Lung (tissue), 12 donors: ENCODE data around the gene KRR1. TPM values are rescaled to one million over a fixed set of nuclear protein-coding genes. Genes with fewer than 3 reads are reported as not detected.

ENCODE experiments used
- ATAC-seq: fragments of 200-7000 bp; cut with Tn5 transposase; one replicate; pipeline ENCODE4 v1.9.1; 2020; ENCODE audit warnings: moderate number of reproducible peaks; ENCODE audit not compliant: insufficient read depth, low FRiP score
- DNase-seq, 3 donors: peaks; one replicate each; pipeline ENCODE4 v3.0.0-alpha.2; 2013 to 2017
- H3K27ac ChIP-seq, 2 donors: one replicate each; pipeline ENCODE4 v1.5.1; 2013; ENCODE audit warnings: mild to moderate bottlenecking in 2 of 2, moderate library complexity in 2 of 2, control low read depth in 1 of 2, inconsistent platforms in 1 of 2, low read depth in 1 of 2, low read length in 1 of 2
- H3K27me3 ChIP-seq, 3 donors: one replicate each; pipeline ENCODE4 v1.5.1; 2013; ENCODE audit warnings: low read length in 2 of 3; ENCODE audit not compliant: control insufficient read depth in 3 of 3, insufficient read depth in 3 of 3
- H3K36me3 ChIP-seq, 4 donors: one replicate each; pipeline ENCODE4 v1.5.1; 2013; ENCODE audit warnings: low read length in 4 of 4, mild to moderate bottlenecking in 1 of 4, moderate library complexity in 1 of 4; ENCODE audit not compliant: control insufficient read depth in 4 of 4, insufficient read depth in 4 of 4
- H3K4me1 ChIP-seq, 5 donors: one replicate each; pipeline ENCODE4 v1.5.1; 2013; ENCODE audit warnings: low read length in 5 of 5, mild to moderate bottlenecking in 2 of 5, moderate library complexity in 1 of 5; ENCODE audit not compliant: control insufficient read depth in 5 of 5, insufficient read depth in 5 of 5
- H3K4me3 ChIP-seq: one replicate; pipeline ENCODE4 v1.5.1; 2013; ENCODE audit warnings: mild to moderate bottlenecking, control low read depth, moderate library complexity
- H3K9ac ChIP-seq, 2 donors: one replicate each; pipeline ENCODE4 v1.5.1; 2013; ENCODE audit warnings: low read length in 2 of 2, control low read depth in 1 of 2; ENCODE audit not compliant: insufficient read depth in 1 of 2
- H3K9me3 ChIP-seq, 4 donors: one replicate each; pipeline ENCODE4 v1.5.1; 2013; ENCODE audit warnings: low read length in 3 of 4, mild to moderate bottlenecking in 1 of 4, moderate library complexity in 1 of 4; ENCODE audit not compliant: control insufficient read depth in 4 of 4, insufficient read depth in 3 of 4
- CTCF ChIP-seq: IDR thresholded peaks from 2 replicates; pipeline ENCODE4 v1.5.1; 2012; ENCODE audit warnings: mild to moderate bottlenecking; ENCODE audit errors: control extremely low read depth, extremely low read depth
- WGBS, 2 donors: extraction: QIAGEN DNeasy Blood & Tissue Kit; methylation state at CpG; one replicate each; pipeline ENCODE4 v1.1.7; 2013; 5-methylcytosine and 5-hydroxymethylcytosine counted together
- polyA plus RNA-seq, 2 donors: library from polyadenylated mRNA; stranded (reverse); fragments of 200-250 nt; gene quantifications; one replicate each; pipeline ENCODE4 v1.2.1, GENCODE V29; 2013
- total RNA-seq, 2 donors: library from RNA; depleted of rRNA in 1 of 2; stranded (reverse); fragments of >200 nt in 1 of 2; gene quantifications; one replicate each; pipeline ENCODE4 v1.2.1, GENCODE V29; 2014 to 2021
- donor health status: control.
- donor health status: control.
- donor health status: Bipolar disorder and iron deficiency.
- donor health status: healthy.
- donor health status: DM: yes; HTN: yes; CAD: no.

Gene KRR1
- total and polyA plus RNA-seq, 4 donors = 19.9 to 62.5 (median 29.9) TPM

- no peaks in the 10 kb centered on the region for H3K27me3 ChIP-seq
- H3K4me1 ChIP-seq = peaks cover 2 to 38% (median 11%) of the 10 kb centered on the region in 5 donors
- H3K4me3 ChIP-seq = no peak overlapping the region
- H3K36me3 ChIP-seq = no peaks in the 10 kb centered on the region
- WGBS, 2 donors = 61 to 70% methylated on average over 3 of the region's 3 CpGs
- no peak for TF ChIP-seq CTCF
- H3K9me3 ChIP-seq = no peaks in the 10 kb centered on the region
- DNase-seq (peak in 2 of 3 donors; percentile 62 to 65), ATAC-seq (no peak)
- no peak overlapping the region for H3K27ac ChIP-seq
- H3K9ac ChIP-seq = no peak overlapping the region
Measured at GRCh38 chr12:75556311-75556899, 45.0 kb upstream of the KRR1 start.

- no peaks in the 10 kb centered on the region for H3K9me3 ChIP-seq
- H3K4me1 ChIP-seq = peaks cover 4 to 52% (median 18%) of the 10 kb centered on the region in 5 donors
- DNase-seq = no peak
- H3K4me3 ChIP-seq = no peak overlapping the region
- ATAC-seq = no peak
- H3K36me3 ChIP-seq = no peaks in the 10 kb centered on the region
- no peak overlapping the region for H3K27ac ChIP-seq
- no peak overlapping the region for H3K9ac ChIP-seq
- WGBS, 2 donors = 73 to 83% methylated on average over 1 of the region's 1 CpG
- H3K27me3 ChIP-seq = no peaks in the 10 kb centered on the region
- TF ChIP-seq CTCF = no peak
Measured at GRCh38 chr12:75554556-75554880, 43.1 kb upstream of the KRR1 start.

DNA sequence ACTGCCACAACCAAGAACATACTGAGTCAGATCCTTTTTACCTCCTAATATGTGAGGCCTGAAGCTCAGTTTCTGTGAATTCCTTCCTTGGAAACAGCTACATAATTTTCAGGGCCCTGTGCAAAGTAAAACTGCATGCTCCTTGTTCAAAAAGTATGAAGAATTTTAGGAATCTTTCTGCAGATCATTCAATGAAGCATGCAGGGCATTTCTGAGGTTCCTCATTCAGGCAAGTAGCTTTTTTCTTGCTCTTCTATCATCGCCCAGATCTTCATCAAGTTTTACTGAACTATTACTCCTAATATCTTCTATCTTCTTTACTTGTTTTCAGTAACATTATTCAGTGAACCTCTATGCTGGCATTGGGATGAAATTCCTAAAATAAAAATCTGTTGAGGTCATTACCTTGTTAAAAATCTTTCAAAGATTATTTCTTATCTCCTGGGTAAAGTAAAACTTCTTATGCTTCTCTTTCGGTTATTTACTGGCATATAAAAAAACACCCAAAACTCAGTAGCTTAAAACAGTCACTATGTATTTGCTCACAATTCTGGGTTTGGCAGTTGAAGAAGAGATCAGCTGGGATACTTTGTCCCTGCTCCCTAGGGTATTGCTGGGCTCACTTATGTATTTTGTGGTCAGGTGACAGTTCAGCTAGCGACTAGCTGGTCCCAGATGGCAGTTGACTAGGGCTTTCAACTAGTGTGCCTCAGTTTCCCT lies 42.6 kb upstream of the KRR1 start:
- no peak overlapping the region for H3K27ac ChIP-seq
- H3K9me3 ChIP-seq = no peaks in the 10 kb centered on the region
- H3K4me3 ChIP-seq = no peak overlapping the region
- TF ChIP-seq CTCF = no peak
- no peaks in the 10 kb centered on the region for H3K27me3 ChIP-seq
- no peak for ATAC-seq
- peaks cover 4 to 50% (median 18%) of the 10 kb centered on the region in 5 donors for H3K4me1 ChIP-seq
- no peaks in the 10 kb centered on the region for H3K36me3 ChIP-seq
- no peak overlapping the region for H3K9ac ChIP-seq
- DNase-seq = no peak
- WGBS, 2 donors = 69 to 75% methylated on average over 3 of the region's 3 CpGs

GRCh38 chr12:75553398-75553797 lies 42.0 kb upstream of the KRR1 start:
- ATAC-seq = no peak
- Histone ChIP-seq H3K9ac (no peak overlapping the region), H3K4me3 (no peak overlapping the region), H3K36me3 (no peaks in the 10 kb centered on the region), H3K9me3 (no peaks in the 10 kb centered on the region), H3K4me1 (peaks cover 4 to 44% (median 14%) of the 10 kb centered on the region in 5 donors), H3K27me3 (no peaks in the 10 kb centered on the region), H3K27ac (no peak overlapping the region)
- no peak for TF ChIP-seq CTCF
- WGBS, 2 donors = 56 to 64% methylated on average over 1 of the region's 1 CpG
- no peak for DNase-seq
